ENCODE measurements around the gene PTOV1.

Gene PTOV1

GRCh38 chr19:49861107-49861506, 10.1 kb downstream of the PTOV1 start:
- DNase-seq: no peak

GRCh38 chr19:49861541-49862378, 10.8 kb downstream of the PTOV1 start:
- no peak for DNase-seq

- DNase-seq: no peak
These were observed 11.7 kb downstream of the PTOV1 start for GRCh38 chr19:49862391-49863253.

- DNase-seq: no peak
These were observed 12.4 kb downstream of the PTOV1 start for GRCh38 chr19:49863254-49863934.

GRCh38 chr19:49863935-49864320, 13.0 kb downstream of the PTOV1 start:
- no peak for DNase-seq

GRCh38 chr19:49864890-49865289, 13.9 kb downstream of the PTOV1 start:
- no peak for DNase-seq

GRCh38 chr19:49866933-49867782, 16.2 kb downstream of the PTOV1 start, which contains the start of gene PNKP:
TSS of gene PNKP (minus strand) at chr19:49867576. CDS start at chr19:49867204, 372 bp downstream.
- peak; percentile 84 for DNase-seq

GRCh38 chr19:49869009-49869483, 18.1 kb downstream of the PTOV1 start:
- no peak for DNase-seq

- DNase-seq: peak; percentile 100
These were observed 18.7 kb downstream of the PTOV1 start for GRCh38 chr19:49869484-49870308.

- DNase-seq: no peak
These were observed 19.4 kb downstream of the PTOV1 start for GRCh38 chr19:49870309-49870901.

GRCh38 chr19:49871349-49871985, 20.5 kb downstream of the PTOV1 start:
- no peak for DNase-seq

- no peak for DNase-seq
These were observed 21.5 kb downstream of the PTOV1 start for GRCh38 chr19:49872245-49873128.

GRCh38 chr19:49873129-49873521, 22.2 kb downstream of the PTOV1 start:
- no peak for DNase-seq

GRCh38 chr19:49873834-49874233, 22.9 kb downstream of the PTOV1 start:
- DNase-seq: no peak

- DNase-seq: no peak
These were observed 23.7 kb downstream of the PTOV1 start for GRCh38 chr19:49874503-49875157.

- DNase-seq: no peak
These were observed 24.2 kb downstream of the PTOV1 start for GRCh38 chr19:49875177-49875576.

- DNase-seq: no peak
These were observed 25.0 kb downstream of the PTOV1 start for GRCh38 chr19:49875857-49876421.

- DNase-seq: peak; percentile 99
These were observed 25.6 kb downstream of the PTOV1 start for GRCh38 chr19:49876422-49877019.
